Measurements from ENCODE around the gene MFAP5. TPM values are rescaled to one million over a fixed set of nuclear protein-coding genes. Genes with fewer than 3 reads are reported as not detected.

MFAP5 gene
- total and polyA plus RNA-seq, 2 of the 4 experiments (the other 2 are of a cell fraction) = 0.90 to 1.9 TPM

GRCh38 chr12:8642775-8643174 is 19.9 kb downstream of the MFAP5 start:
- ATAC-seq (ENCODE audit: low read depth) (no peak), DNase-seq (no peak)
- no peak overlapping the region for H2AK9ac ChIP-seq (replicated peaks; ENCODE audit: low read depth, low read length, poor library complexity)
- POLR2A ChIA-PET (ENCODE audit: unreplicated experiment) = no interaction called here
- H3K4me1 ChIP-seq (ENCODE audit: control insufficient read depth, insufficient read depth, low read length) = no peaks in the 10 kb centered on the region
- H3K18ac ChIP-seq (ENCODE audit: low read depth, low read length) = no peak overlapping the region
- H3K23ac ChIP-seq (ENCODE audit: low read depth, low read length) = no peak overlapping the region
- no peak overlapping the region for H2BK5ac ChIP-seq (ENCODE audit: low read depth, low read length, poor library complexity, severe bottlenecking)
- no peak overlapping the region for H2AK5ac ChIP-seq (ENCODE audit: low read depth, low read length)
- H3K4ac ChIP-seq (ENCODE audit: low read depth, low read length) = no peak overlapping the region
- no peak overlapping the region for H3K4me3 ChIP-seq (ENCODE audit: insufficient read depth, low read depth, low read length)
- no peak overlapping the region for H3K56ac ChIP-seq (ENCODE audit: extremely low read depth, insufficient read depth, low read length)
- H3K79me1 ChIP-seq (ENCODE audit: low read depth in 1 of 2, low read length in 2 of 2) = no peaks in the 10 kb centered on the region
- intact Hi-C loops (cut with micrococcal nuclease) = no loop called here
- H3K27ac ChIP-seq (ENCODE audit: insufficient read depth, low read length) = no peak overlapping the region
- H3K36me3 ChIP-seq (ENCODE audit: control insufficient read depth, insufficient read depth, low read length) = no peaks in the 10 kb centered on the region
- BruUV-seq (replicated peaks) = no TSS peak
- no peaks in the 10 kb centered on the region for H3K9me1 ChIP-seq (ENCODE audit: insufficient read depth, low read length)
- H2AFZ ChIP-seq (replicated peaks; ENCODE audit: low read length, poor library complexity) = no peak overlapping the region
- H4K5ac ChIP-seq (ENCODE audit: low read depth, low read length) = no peak overlapping the region
- in situ Hi-C loops (cut with MboI; ENCODE audit: low sequenced_read_pairs) = no loop called here
- CTCF ChIA-PET = interaction anchor here (0.5 kb wide), 1 partner anchor 270 kb away, joined by 3 read pairs; no protein-coding TSS in a partner anchor
- no peak overlapping the region for H4K8ac ChIP-seq (ENCODE audit: low read depth in 2 of 2, low read length in 2 of 2)
- H4K20me1 ChIP-seq (ENCODE audit: insufficient read depth, low read length) = no peaks in the 10 kb centered on the region
- no peak overlapping the region for H2BK15ac ChIP-seq (ENCODE audit: low read depth, low read length)
- no peak overlapping the region for H2BK20ac ChIP-seq (ENCODE audit: low read depth, low read length)
- no peak overlapping the region for H2BK120ac ChIP-seq (ENCODE audit: low read depth, low read length)
- no peaks in the 10 kb centered on the region for H3K9me3 ChIP-seq (ENCODE audit: control insufficient read depth, insufficient read depth, low read length)
- H3K14ac ChIP-seq (replicated peaks; ENCODE audit: low read depth, low read length) = no peak overlapping the region
- no peaks in the 10 kb centered on the region for H3K27me3 ChIP-seq (ENCODE audit: control insufficient read depth, insufficient read depth, low read length)
- no peak overlapping the region for H4K91ac ChIP-seq (ENCODE audit: insufficient read depth, low read depth, low read length)
- no peak overlapping the region for H3K4me2 ChIP-seq (ENCODE audit: low read depth, low read length)
- no CpG with 5 or more reads among the region's 1 CpG for WGBS, 2 experiments (ENCODE audit: extremely low coverage in 2 of 2, insufficient read length in 1 of 2)
- dilution Hi-C loops (cut with HindIII; ENCODE audit: low sequenced_read_pairs, unreplicated experiment) = no loop called here
- no peak for TF ChIP-seq POLR2A (IDR thresholded peaks at IDR 0.05; ENCODE audit: low read depth, low read length)
- no peak for TF ChIP-seq NFE2L2 (IDR thresholded peaks at IDR 0.05; ENCODE audit: low read depth, low read length)
- no peak for TF ChIP-seq RCOR1 (IDR thresholded peaks at IDR 0.05; ENCODE audit: insufficient replicate concordance, low read length)
- no peak for TF ChIP-seq RAD21 (IDR thresholded peaks at IDR 0.05; ENCODE audit: low read length)
- TF ChIP-seq SMC3 (IDR thresholded peaks at IDR 0.05; ENCODE audit: low read depth, low read length) = no peak
- TF ChIP-seq BHLHE40 (IDR thresholded peaks at IDR 0.05; ENCODE audit: low read depth, low read length) = no peak
- H3K9ac ChIP-seq (ENCODE audit: low read depth, low read length) = no peak overlapping the region
